HCT116 (cell line): ENCODE measurements around the gene PLP1. TPM values are rescaled to one million over a fixed set of nuclear protein-coding genes. Genes with fewer than 3 reads are reported as not detected.

Source experiments
- ATAC-seq: fragments of 200-7000 bp; cut with Tn5 transposase; 2 replicates; pipeline ENCODE4 v1.9.1; 2020; ENCODE audit warnings: mild to moderate bottlenecking, moderate library complexity
- BruUV-seq: library from RNA; stranded (reverse); fragments of 400-500 nt; replicated peaks from 2 replicates; lab custom pipeline; 2021; lab: Mats Ljungman, UMichigan
- CTCF ChIA-PET: fragments of 300-600 bp; sonication (Branson Sonifier 250); formaldehyde crosslinking; loops from one replicate; lab custom pipeline; 2021; ENCODE audit warnings: antibody characterized with exemption; lab: Charles Lee
- POLR2A ChIA-PET: fragments of 300-600, 350-600 bp; sonication (Branson Sonifier 250); formaldehyde crosslinking; loops from one replicate; lab custom pipeline; 2021; ENCODE audit warnings: antibody characterized with exemption; lab: Charles Lee
- RAD21 ChIA-PET, 2 experiments: fragments of 300-600 bp; sonication (Branson Sonifier 250); formaldehyde crosslinking; loops; one replicate each; lab custom pipeline; 2023; ENCODE audit warnings: low total read pairs in 2 of 2; ENCODE audit not compliant: uncharacterized antibody in 2 of 2, unreplicated experiment in 2 of 2, low non-redundant PET in 1 of 2; lab: Charles Lee
- DNase-seq: peaks from one replicate; pipeline ENCODE4 v3.0.0-alpha.2; 2010; ENCODE audit warnings: low read depth, low spot score
- H2AFZ ChIP-seq: fragments of 200-600 bp; shearing (Covaris generic), sonication (generic); 2 replicates; pipeline ENCODE4 v1.6.1; 2017; ENCODE audit warnings: low read depth, mixed run types, mixed read lengths, antibody characterized with exemption, low read length; ENCODE audit not compliant: poor library complexity, severe bottlenecking
- H3K27ac ChIP-seq: 2 replicates; pipeline ENCODE4 v1.5.1; 2012; ENCODE audit warnings: low read depth, low read length
- H3K27me3 ChIP-seq: fragments of 200-600 bp; sonication (generic); 2 replicates; pipeline ENCODE4 v1.6.1; 2016; ENCODE audit warnings: mixed run types, low read length, mixed read lengths; ENCODE audit not compliant: insufficient read depth
- H3K36me3 ChIP-seq, 2 experiments: fragments of 200-500 bp in 1 of 2; fragments of 200-600 bp in 1 of 2; sonication (Bioruptor generic) in 1 of 2; sonication (generic) in 1 of 2; 2 replicates each; pipeline versions ENCODE4 v1.5.1 to v1.6.1; 2014 to 2016; ENCODE audit warnings: low read length in 2 of 2, inconsistent platforms in 1 of 2, mixed read lengths in 1 of 2, mixed run types in 1 of 2; ENCODE audit not compliant: insufficient read depth in 2 of 2, control insufficient read depth in 1 of 2
- H3K4me1 ChIP-seq, 2 experiments: fragments of 200-600 bp in 1 of 2; sonication (generic) in 1 of 2; 2 replicates each; pipeline versions ENCODE4 v1.5.1 to v1.6.1; 2012 to 2017; ENCODE audit warnings: low read length in 2 of 2, inconsistent platforms in 1 of 2, mild to moderate bottlenecking in 1 of 2, mixed read lengths in 1 of 2, mixed run types in 1 of 2, moderate library complexity in 1 of 2; ENCODE audit not compliant: insufficient read depth in 2 of 2, control insufficient read depth in 1 of 2
- H3K4me2 ChIP-seq: fragments of 200-600 bp; sonication (generic); 2 replicates; pipeline ENCODE4 v1.6.1; 2017; ENCODE audit warnings: mixed run types, low read length, mixed read lengths
- H3K4me3 ChIP-seq, 2 experiments: fragments of 200-600 bp in 1 of 2; sonication (generic) in 1 of 2; replicated peaks in 1 of 2; 2 replicates each; pipeline ENCODE4 v1.5.1; 2011 to 2016; ENCODE audit warnings: low read length in 2 of 2, control low read depth in 1 of 2, low read depth in 1 of 2, mild to moderate bottlenecking in 1 of 2, mixed read lengths in 1 of 2, mixed run types in 1 of 2
- H3K79me2 ChIP-seq: fragments of 200-600 bp; sonication (generic); 2 replicates; pipeline ENCODE4 v1.6.1; 2017; ENCODE audit warnings: mild to moderate bottlenecking, mixed run types, low read length, moderate library complexity, mixed read lengths; ENCODE audit not compliant: insufficient read depth
- H3K9ac ChIP-seq: fragments of 200-600 bp; sonication (generic); 2 replicates; pipeline ENCODE4 v1.6.1; 2016; ENCODE audit warnings: low read length, mixed read lengths
- H3K9me2 ChIP-seq: fragments of 200-600 bp; sonication (generic), shearing (Covaris generic); 2 replicates; pipeline ENCODE4 v1.6.1; 2017; ENCODE audit warnings: mixed run types, mild to moderate bottlenecking, moderate library complexity; ENCODE audit not compliant: insufficient read depth
- H3K9me3 ChIP-seq, 2 experiments: fragments of 200-500 bp in 1 of 2; fragments of 200-600 bp in 1 of 2; sonication (Bioruptor generic) in 1 of 2; sonication (generic) in 1 of 2; 2 replicates each; pipeline ENCODE4 v1.6.1; 2014 to 2017; ENCODE audit warnings: low read length in 2 of 2, mixed read lengths in 2 of 2, inconsistent platforms in 1 of 2, low read depth in 1 of 2, mild to moderate bottlenecking in 1 of 2, mixed run types in 1 of 2, moderate library complexity in 1 of 2; ENCODE audit not compliant: control insufficient read depth in 1 of 2, insufficient read depth in 1 of 2
- H4K20me1 ChIP-seq: fragments of 200-600 bp; sonication (generic), shearing (Covaris generic); 2 replicates; pipeline ENCODE4 v1.6.1; 2017; ENCODE audit warnings: mixed run types, mild to moderate bottlenecking, moderate library complexity; ENCODE audit not compliant: insufficient read depth
- ATF3 ChIP-seq: IDR thresholded peaks from 2 replicates; pipeline ENCODE4 v1.6.1; 2012
- EGR1 ChIP-seq: IDR thresholded peaks from 2 replicates; pipeline ENCODE4 v1.6.1; 2012; ENCODE audit warnings: low read depth
- EZH2 ChIP-seq: fragments of 200-600 bp; sonication (generic); IDR thresholded peaks from 2 replicates; pipeline ENCODE4 v1.6.1; 2017; ENCODE audit warnings: antibody characterized with exemption, mixed run types
- JUND ChIP-seq: IDR thresholded peaks from 2 replicates; pipeline ENCODE4 v1.6.1; 2012
- POLR2A ChIP-seq: IDR thresholded peaks from 2 replicates; pipeline ENCODE4 v1.7.0; 2011; ENCODE audit warnings: borderline replicate concordance; ENCODE audit not compliant: insufficient read depth, insufficient read length; ENCODE audit errors: extremely low read depth
- POLR2AphosphoS5 ChIP-seq: IDR thresholded peaks from 2 replicates; pipeline ENCODE4 v1.6.1; 2011; ENCODE audit warnings: mild to moderate bottlenecking, low read depth, low read length, moderate library complexity
- SP1 ChIP-seq: IDR thresholded peaks from 2 replicates; pipeline ENCODE4 v1.6.1; 2012; ENCODE audit warnings: low read depth
- TCF7L2 ChIP-seq: IDR thresholded peaks from 2 replicates; pipeline ENCODE4 v1.7.0; 2011; ENCODE audit warnings: borderline replicate concordance, inconsistent platforms; ENCODE audit not compliant: insufficient read depth, insufficient read length; ENCODE audit errors: extremely low read depth
- ZBTB33 ChIP-seq: IDR thresholded peaks from 2 replicates; pipeline ENCODE4 v1.6.1; 2011; ENCODE audit warnings: mild to moderate bottlenecking, low read length, moderate library complexity; ENCODE audit not compliant: insufficient replicate concordance; ENCODE audit errors: extremely low read depth
- ZFX ChIP-seq: fragments of 450-650 bp; IDR thresholded peaks from 2 replicates; pipeline ENCODE4 v1.6.1; 2017
- ZNF274 ChIP-seq: fragments of 200-500 bp; sonication (Bioruptor generic); IDR thresholded peaks from 2 replicates; pipeline ENCODE4 v1.6.1; 2014; ENCODE audit warnings: mild to moderate bottlenecking, low read depth, low read length, inconsistent platforms
- intact Hi-C: fragments of 100-400 bp; cut with micrococcal nuclease; formaldehyde crosslinking; loops from 2 replicates; pipeline ENCODE4 v1.10.0; 2022
- total RNA-seq: library from RNA; stranded (reverse); gene quantifications from one replicate; pipeline ENCODE4 v1.2.1, GENCODE V29; 2021; ENCODE audit not compliant: unreplicated experiment

Gene PLP1
- total RNA-seq, 1 experiment from 2014 or later, result not detected

- TF ChIP-seq POLR2AphosphoS5, result no peak
- TF ChIP-seq SP1, result no peak
- TF ChIP-seq, all 23 proteins: peak for 0
Observed at GRCh38 chrX:103831342-103831802, 54.7 kb downstream of the PLP1 start (continued).

GRCh38 chrX:103831803-103832544, 55.3 kb downstream of the PLP1 start, which contains the start of gene RAB9B:
TSS of gene RAB9B (minus strand) at chrX:103832257. CDS start at chrX:103825784, 6,473 bp downstream.
- 0 out of 2 replicates have a peak, but pooled peaks cover 10% of the 10 kb centered on the region for H3K27me3 ChIP-seq
- BruUV-seq, result no TSS peak
- H3K9me3 ChIP-seq, result no peaks in the 10 kb centered on the region
- no peak for TF ChIP-seq JUND
- ATAC-seq, result no peak
- H3K4me3 ChIP-seq, result no peak within 1 kb of the TSS
- H3K79me2 ChIP-seq, result no peaks in the 10 kb centered on the region
- no peaks in the 10 kb centered on the region for H3K4me1 ChIP-seq
- intact Hi-C loops, result no loop called here
- ChIA-PET POLR2A (no interaction called here), RAD21 (no interaction called here), CTCF (interaction anchor here (1.5 kb wide), 1 partner anchor 13 kb away, joined by 4 read pairs; no protein-coding TSS in a partner anchor)
- H3K9me2 ChIP-seq, result no peaks in the 10 kb centered on the region
- no peak for DNase-seq
- H3K4me2 ChIP-seq, result no peak within 1 kb of the TSS
- H3K9ac ChIP-seq, result no peak within 1 kb of the TSS
- H3K27ac ChIP-seq, result no peak within 1 kb of the TSS
- H3K36me3 ChIP-seq, result no peaks in the 10 kb centered on the region
- no peak within 1 kb of the TSS for H2AFZ ChIP-seq
- H4K20me1 ChIP-seq, result no peaks in the 10 kb centered on the region

GRCh38 chrX:103839404-103839803, 62.8 kb downstream of the PLP1 start:
- H3K27me3 ChIP-seq, result peaks cover 9% of the 10 kb centered on the region

More at GRCh38 chrX:103839404-103839803, 62.8 kb downstream of the PLP1 start:
- Histone ChIP-seq H3K4me1 (no peaks in the 10 kb centered on the region), H3K9me2 (no peaks in the 10 kb centered on the region), H3K27ac (no peak overlapping the region), H4K20me1 (no peaks in the 10 kb centered on the region), H3K36me3 (no peaks in the 10 kb centered on the region), H3K9ac (no peak overlapping the region), H3K9me3 (no peaks in the 10 kb centered on the region), H2AFZ (no peak overlapping the region), H3K79me2 (no peaks in the 10 kb centered on the region), H3K4me3 (no peak overlapping the region), H3K4me2 (no peak overlapping the region)
- RAD21 ChIA-PET, result no interaction called here
- CTCF ChIA-PET, result no interaction called here
- ATAC-seq, result no peak
- DNase-seq, result no peak
- no peak for TF ChIP-seq EGR1
- TF ChIP-seq ZFX, result no peak
- TF ChIP-seq ATF3, result no peak
- no peak for TF ChIP-seq ZNF274
- TF ChIP-seq EZH2, result no peak
- TF ChIP-seq ZBTB33, result no peak
- no peak for TF ChIP-seq POLR2AphosphoS5
- no peak for TF ChIP-seq POLR2A
- TF ChIP-seq TCF7L2, result no peak
- intact Hi-C loops, result no loop called here
- POLR2A ChIA-PET, result no interaction called here
- no TSS peak for BruUV-seq
